SHP77 (cell line): ENCODE data around the gene P2RX1.
"Not testable (repeated sequence)": the region's sequence is repeated elsewhere in the genome, so short reads cannot be mapped to it uniquely, and the experiment has no call there.

ENCODE experiments used
- DNase-seq, 2 experiments: peaks; one replicate each; lab custom pipeline; 2025; lab: John Stamatoyannopoulos, UW

P2RX1 gene

DNA sequence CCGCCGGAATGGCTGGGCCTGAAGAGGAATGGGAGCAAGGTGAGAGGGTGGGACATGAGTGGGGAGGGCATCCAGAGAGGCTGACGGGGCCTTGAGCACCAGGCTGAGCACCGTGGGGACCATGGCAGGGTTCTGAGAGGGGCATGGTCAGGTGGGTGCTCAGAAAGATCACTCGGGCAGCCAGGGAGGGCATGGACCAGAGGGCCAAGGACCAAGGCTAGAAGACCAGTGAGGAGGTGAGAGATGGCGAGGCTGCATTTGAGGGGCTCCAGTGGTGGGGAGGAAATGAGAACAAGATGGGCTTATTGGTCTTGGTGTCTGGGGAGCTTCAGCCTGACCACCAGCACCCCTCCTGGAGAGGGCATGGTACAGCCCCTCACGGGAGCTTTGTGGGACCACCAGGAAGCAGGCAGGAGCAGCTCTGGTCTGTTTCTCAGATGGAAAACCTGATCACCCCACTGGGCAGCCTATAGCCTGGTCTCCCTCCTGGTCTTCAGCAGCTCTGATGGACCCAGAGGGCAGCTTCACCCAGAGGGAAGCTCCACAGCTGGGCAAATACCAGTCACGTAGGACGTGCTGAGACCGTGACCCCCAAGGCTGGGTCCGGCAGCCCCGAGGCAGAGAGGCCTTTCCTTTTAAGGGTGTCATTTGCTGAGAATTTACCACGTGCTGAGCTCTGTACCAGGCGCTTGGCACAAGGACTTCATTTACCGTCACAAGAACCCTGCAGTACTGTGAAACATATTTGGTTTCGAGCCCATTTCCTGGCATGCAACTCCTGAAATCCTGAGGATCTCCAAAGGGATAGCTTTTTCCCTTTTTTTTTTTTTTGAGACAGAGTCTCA lies 58.8 kb downstream of the P2RX1 start:
- DNase-seq = no peak

DNA sequence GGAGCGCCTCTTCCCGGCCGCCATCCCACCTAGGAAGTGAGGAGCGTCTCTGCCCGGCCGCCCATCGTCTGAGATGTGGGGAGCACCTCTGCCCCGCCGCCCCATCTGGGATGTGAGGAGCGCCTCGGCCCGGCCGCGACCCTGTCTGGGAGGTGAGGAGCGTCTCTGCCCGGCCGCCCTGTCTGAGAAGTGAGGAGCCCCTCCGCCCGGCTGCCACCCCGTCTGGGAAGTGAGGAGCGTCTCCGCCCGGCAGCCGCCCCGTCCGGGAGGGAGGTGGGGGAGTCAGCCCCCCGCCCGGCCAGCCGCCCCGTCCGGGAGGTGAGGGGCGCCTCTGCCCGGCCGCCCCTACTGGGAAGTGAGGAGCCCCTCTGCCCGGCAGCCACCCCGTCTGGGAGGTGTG lies 62.1 kb downstream of the P2RX1 start:
- not testable (repeated sequence) for DNase-seq

- no peak for DNase-seq
These were observed 63.7 kb downstream of the P2RX1 start for GRCh38 chr17:3852561-3852960.

DNA sequence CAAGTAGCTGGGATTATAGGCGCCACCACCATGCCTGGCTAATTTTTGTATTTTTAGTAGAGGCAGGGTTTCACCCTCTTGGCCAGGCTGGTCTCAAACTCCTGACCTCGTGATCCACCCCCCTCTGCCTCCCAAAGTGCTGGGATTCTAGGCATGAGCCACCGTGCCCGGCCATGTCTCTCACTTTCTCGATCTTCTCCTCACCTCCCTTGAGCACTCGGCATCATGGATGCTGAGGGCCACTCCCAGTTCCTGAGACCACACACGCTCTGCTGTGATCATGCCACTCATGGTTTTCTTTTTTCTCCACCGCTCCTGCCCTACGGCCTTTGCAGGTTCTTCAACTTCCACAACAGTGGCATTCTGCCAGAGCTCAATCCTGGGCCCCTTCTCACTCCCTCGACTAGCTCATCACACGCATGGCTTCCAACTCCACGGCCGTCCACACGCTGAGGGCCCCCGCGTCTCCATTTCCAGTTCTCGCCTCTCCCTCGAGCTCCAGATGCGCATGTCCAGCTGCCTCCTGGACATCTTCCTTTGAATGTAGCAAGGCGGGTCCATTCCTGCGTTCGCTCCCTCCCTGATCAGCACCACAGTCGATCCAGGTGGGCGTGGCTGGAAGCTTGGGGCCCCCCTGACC lies 64.7 kb downstream of the P2RX1 start:
- no peak for DNase-seq

DNA sequence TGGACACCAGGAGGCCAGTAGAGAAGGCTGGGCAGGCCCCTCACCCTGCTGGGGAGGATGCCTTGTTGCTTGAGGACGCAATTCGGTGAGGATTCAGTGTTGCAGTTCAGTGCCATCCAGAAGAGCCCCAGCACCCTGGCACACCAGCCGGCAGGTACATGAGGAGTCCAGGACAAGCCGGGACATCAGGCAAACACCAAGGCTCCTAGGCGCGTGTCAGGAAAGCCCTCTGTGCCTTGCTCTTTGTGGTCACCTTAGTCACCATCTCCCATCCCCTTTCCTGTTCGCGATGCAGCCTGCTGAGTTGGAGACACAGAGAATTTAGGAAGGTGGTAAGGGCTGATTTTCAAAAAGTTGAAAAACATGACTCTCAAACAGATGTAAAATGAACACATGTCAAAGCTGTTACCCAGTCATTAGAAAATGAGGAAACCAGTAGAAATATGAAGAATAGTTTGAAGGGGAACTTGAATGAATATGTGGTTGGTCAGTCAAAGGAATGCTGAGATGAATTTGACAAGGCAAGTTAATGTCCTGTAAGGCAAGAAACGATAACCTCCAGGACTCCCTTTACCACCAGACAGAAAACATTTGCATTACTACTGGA lies 67.9 kb downstream of the P2RX1 start:
- no peak for DNase-seq

DNA sequence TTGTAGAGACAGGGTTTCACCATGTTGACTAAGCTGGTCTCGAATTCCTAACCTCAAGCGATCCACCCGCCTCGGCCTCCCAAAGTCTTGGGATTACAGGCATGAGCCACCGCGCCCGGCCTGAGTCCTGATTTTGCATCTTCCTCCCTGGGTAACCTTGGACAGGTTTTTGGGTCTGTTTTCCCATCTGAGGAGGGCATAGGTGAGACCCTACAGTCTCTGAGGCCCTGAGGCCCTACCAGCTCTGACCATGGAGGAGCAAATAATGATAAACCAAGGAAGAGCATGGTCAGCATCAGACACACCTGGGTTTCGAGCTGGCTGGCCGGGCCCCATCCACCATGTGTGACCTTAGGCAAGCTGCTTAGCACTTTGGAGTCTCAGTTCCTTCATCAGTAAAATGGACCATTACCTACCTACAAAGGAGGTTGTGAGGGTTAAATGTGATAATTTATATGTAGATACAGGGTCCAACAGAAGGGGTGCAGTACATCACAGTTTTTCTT lies 69.0 kb downstream of the P2RX1 start:
- no peak for DNase-seq
